SJSA1 (cell line): Measurements from ENCODE around the gene SLX4IP. TPM values are rescaled to one million over a fixed set of nuclear protein-coding genes. Genes with fewer than 3 reads are reported as not detected.

Experiments used
- DNase-seq, 2 experiments: peaks; one replicate each; pipeline ENCODE4 v3.0.0-alpha.2; 2015 to 2020; ENCODE audit warnings: low spot score in 2 of 2, low read depth in 1 of 2
- H3K27ac ChIP-seq: fragments of 250-450 bp; sonication (Bioruptor Pico); 2 replicates; pipeline ENCODE4 v1.5.1; 2020; ENCODE audit warnings: mild to moderate bottlenecking, moderate library complexity
- H3K27me3 ChIP-seq: fragments of 250-450 bp; sonication (Bioruptor Pico); replicated peaks from 2 replicates; pipeline ENCODE4 v1.5.1; 2020; ENCODE audit warnings: mild to moderate bottlenecking, moderate library complexity
- H3K36me3 ChIP-seq: fragments of 250-450 bp; sonication (Bioruptor Pico); 2 replicates; pipeline ENCODE4 v1.5.1; 2020; ENCODE audit warnings: mild to moderate bottlenecking
- H3K4me1 ChIP-seq: fragments of 250-450 bp; sonication (Bioruptor Pico); replicated peaks from 2 replicates; pipeline ENCODE4 v1.6.1; 2021; ENCODE audit warnings: mild to moderate bottlenecking
- H3K4me3 ChIP-seq: fragments of 250-450 bp; sonication (Bioruptor Pico); 2 replicates; pipeline ENCODE4 v1.5.1; 2020; ENCODE audit warnings: mild to moderate bottlenecking
- H3K9me3 ChIP-seq: fragments of 250-450 bp; sonication (Bioruptor Pico); replicated peaks from 2 replicates; pipeline ENCODE4 v1.5.1; 2020; ENCODE audit warnings: mild to moderate bottlenecking
- total RNA-seq: library from RNA; depleted of rRNA; stranded (reverse); fragments of >200 nt; shearing (Covaris generic); gene quantifications from 2 replicates; pipeline ENCODE4 v1.2.3, GENCODE V29; 2014

Gene SLX4IP
- total RNA-seq, 1 experiment from 2014 or later, result 5.9 TPM

- Histone ChIP-seq H3K36me3 (peaks cover 55% of the 10 kb centered on the region), H3K4me1 (peaks cover 35% of the 10 kb centered on the region), H3K27me3 (no peaks in the 10 kb centered on the region), H3K4me3 (no peak overlapping the region), H3K9me3 (no peaks in the 10 kb centered on the region), H3K27ac (no peak overlapping the region)
- no peak for DNase-seq
Measured at GRCh38 chr20:10637031-10637559, 202.0 kb downstream of the SLX4IP start.

DNA sequence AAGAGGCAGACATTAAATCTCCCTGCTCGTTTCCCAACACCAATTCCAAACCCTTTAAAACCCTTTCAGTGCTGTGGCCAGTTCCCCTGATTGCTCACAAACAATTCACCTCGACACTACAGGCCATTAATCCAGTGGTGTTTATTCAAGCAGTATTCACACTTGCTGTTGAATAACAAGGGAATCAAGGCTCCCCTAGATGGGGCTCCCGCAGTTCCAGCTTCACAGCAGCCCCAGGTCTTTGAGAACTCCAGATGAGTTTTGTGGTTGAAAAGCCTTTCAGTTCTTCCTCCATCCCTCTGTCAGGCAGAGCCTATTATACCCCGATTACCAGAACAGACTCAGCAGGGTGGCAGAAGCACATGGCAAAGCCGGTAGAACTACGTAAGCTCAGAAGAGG is 202.5 kb downstream of the SLX4IP start:
- Histone ChIP-seq H3K4me3 (no peak overlapping the region), H3K9me3 (no peaks in the 10 kb centered on the region), H3K36me3 (peaks cover 59% of the 10 kb centered on the region), H3K27me3 (no peaks in the 10 kb centered on the region), H3K4me1 (peaks cover 38% of the 10 kb centered on the region), H3K27ac (no peak overlapping the region)
- DNase-seq, result no peak

- Histone ChIP-seq H3K9me3 (no peaks in the 10 kb centered on the region), H3K27me3 (no peaks in the 10 kb centered on the region), H3K36me3 (peaks cover 76% of the 10 kb centered on the region), H3K27ac (no peak overlapping the region), H3K4me3 (no peak overlapping the region), H3K4me1 (peaks cover 45% of the 10 kb centered on the region)
- no peak for DNase-seq
Measured at GRCh38 chr20:10639077-10639736, 204.1 kb downstream of the SLX4IP start.

GRCh38 chr20:10639737-10640556 is 204.8 kb downstream of the SLX4IP start:
- H3K27ac ChIP-seq, result no peak overlapping the region
- H3K4me3 ChIP-seq, result no peak overlapping the region
- H3K9me3 ChIP-seq, result no peaks in the 10 kb centered on the region
- no peak for DNase-seq
- peaks cover 38% of the 10 kb centered on the region for H3K4me1 ChIP-seq
- no peaks in the 10 kb centered on the region for H3K27me3 ChIP-seq
- H3K36me3 ChIP-seq, result peaks cover 83% of the 10 kb centered on the region

GRCh38 chr20:10640897-10641296 is 205.8 kb downstream of the SLX4IP start:
- Histone ChIP-seq H3K4me1 (peaks cover 28% of the 10 kb centered on the region), H3K27me3 (no peaks in the 10 kb centered on the region), H3K36me3 (peaks cover 93% of the 10 kb centered on the region), H3K9me3 (no peaks in the 10 kb centered on the region), H3K4me3 (no peak overlapping the region), H3K27ac (no peak overlapping the region)
- DNase-seq, result no peak

GRCh38 chr20:10641467-10641866 is 206.4 kb downstream of the SLX4IP start:
- Histone ChIP-seq H3K4me3 (no peak overlapping the region), H3K9me3 (no peaks in the 10 kb centered on the region), H3K27ac (no peak overlapping the region), H3K4me1 (peaks cover 23% of the 10 kb centered on the region), H3K36me3 (peaks cover 98% of the 10 kb centered on the region), H3K27me3 (no peaks in the 10 kb centered on the region)
- DNase-seq, result no peak

DNA sequence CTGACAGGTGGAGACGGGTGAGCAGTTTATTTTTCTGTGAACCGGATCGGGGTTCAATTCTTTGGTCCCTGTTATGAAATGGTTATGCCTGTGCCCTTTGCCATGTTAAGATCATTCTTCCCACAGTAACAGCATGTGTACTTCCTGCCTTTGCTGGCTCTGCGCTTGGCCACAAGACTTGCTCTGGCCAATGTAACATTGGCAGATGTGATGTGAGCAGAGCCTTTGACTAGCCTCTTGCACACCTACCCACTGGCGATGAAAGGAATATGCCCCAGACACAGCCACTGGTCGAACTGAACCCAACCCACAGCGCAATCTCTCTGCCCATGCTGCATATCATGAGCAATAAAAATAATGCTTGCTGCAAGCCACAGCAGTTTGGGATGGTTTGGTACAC is 206.8 kb downstream of the SLX4IP start:
- peaks cover 100% of the 10 kb centered on the region for H3K36me3 ChIP-seq

DNA sequence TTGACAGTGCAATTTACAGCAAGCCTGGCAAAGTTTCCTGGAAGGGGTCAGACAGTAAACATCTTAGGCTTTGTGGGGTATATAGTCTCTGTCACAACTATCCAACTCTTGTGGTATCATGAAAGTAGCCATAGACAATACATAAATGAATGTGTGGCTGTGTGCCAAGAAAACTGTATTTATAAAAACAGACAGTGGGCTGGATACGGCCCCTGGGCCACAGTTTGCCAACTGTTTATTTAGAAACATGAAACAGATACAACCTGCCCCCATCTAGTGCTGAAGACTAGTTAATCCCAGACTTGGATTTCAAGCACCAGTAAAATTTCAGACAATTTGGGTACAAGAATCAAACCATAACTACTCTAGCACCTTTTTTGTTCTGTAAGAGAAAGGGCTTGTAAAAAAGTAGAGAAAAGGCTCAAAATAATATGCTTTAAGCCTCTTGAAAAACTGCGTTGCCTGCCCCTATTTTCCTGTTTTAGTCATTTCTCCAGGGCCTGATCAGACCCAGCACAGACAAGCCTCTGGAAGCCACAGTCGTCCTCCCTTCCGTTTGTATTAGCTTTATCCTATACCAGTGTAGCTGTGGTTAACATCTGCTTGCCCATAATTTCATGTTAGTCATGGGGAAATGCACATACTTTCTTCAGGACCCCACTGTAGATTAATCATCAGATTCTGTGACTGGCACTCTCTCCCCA is 207.9 kb downstream of the SLX4IP start:
- Histone ChIP-seq H3K27me3 (no peaks in the 10 kb centered on the region), H3K4me3 (no peak overlapping the region), H3K9me3 (no peaks in the 10 kb centered on the region), H3K4me1 (peaks cover 24% of the 10 kb centered on the region), H3K36me3 (peaks cover 100% of the 10 kb centered on the region), H3K27ac (no peak overlapping the region)
- DNase-seq, result no peak

More for the DNA sequence above, 206.8 kb downstream of the SLX4IP start:
- Histone ChIP-seq H3K4me3 (no peak overlapping the region), H3K27ac (no peak overlapping the region), H3K27me3 (no peaks in the 10 kb centered on the region), H3K4me1 (peaks cover 18% of the 10 kb centered on the region), H3K9me3 (no peaks in the 10 kb centered on the region)
- no peak for DNase-seq

DNA sequence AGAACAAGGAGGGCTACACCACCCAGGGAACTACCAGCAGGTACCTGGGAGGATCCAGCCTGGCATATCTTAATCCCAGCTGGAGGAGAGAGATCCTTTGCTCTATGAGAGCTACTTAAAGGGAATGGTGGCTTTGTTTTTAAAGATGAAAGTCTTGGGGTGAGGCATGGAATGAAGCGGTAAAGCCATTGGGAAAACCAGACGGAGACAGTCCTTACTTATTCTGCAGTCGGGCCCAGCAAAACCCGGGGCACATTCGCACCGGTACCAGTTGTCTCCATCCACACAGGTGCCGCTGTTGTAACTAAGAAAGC is 208.4 kb downstream of the SLX4IP start:
- no peak for DNase-seq
- Histone ChIP-seq H3K4me1 (peaks cover 30% of the 10 kb centered on the region), H3K27ac (no peak overlapping the region), H3K4me3 (no peak overlapping the region), H3K9me3 (no peaks in the 10 kb centered on the region), H3K36me3 (peaks cover 100% of the 10 kb centered on the region), H3K27me3 (no peaks in the 10 kb centered on the region)

- peaks cover 41% of the 10 kb centered on the region for H3K4me1 ChIP-seq
- H3K9me3 ChIP-seq, result no peaks in the 10 kb centered on the region
- no peak for DNase-seq
- H3K36me3 ChIP-seq, result peaks cover 98% of the 10 kb centered on the region
- H3K27ac ChIP-seq, result no peak overlapping the region
- no peak overlapping the region for H3K4me3 ChIP-seq
- no peaks in the 10 kb centered on the region for H3K27me3 ChIP-seq
Measured at GRCh38 chr20:10644458-10645204, 209.5 kb downstream of the SLX4IP start.

- Histone ChIP-seq H3K27me3 (no peaks in the 10 kb centered on the region), H3K27ac (no peak overlapping the region), H3K36me3 (peaks cover 98% of the 10 kb centered on the region), H3K4me1 (peaks cover 46% of the 10 kb centered on the region), H3K9me3 (no peaks in the 10 kb centered on the region), H3K4me3 (no peak overlapping the region)
- DNase-seq, result no peak
Measured at GRCh38 chr20:10645205-10645570, 210.1 kb downstream of the SLX4IP start.

GRCh38 chr20:10646006-10646405 is 210.9 kb downstream of the SLX4IP start:
- no peak for DNase-seq
- Histone ChIP-seq H3K36me3 (peaks cover 98% of the 10 kb centered on the region), H3K4me3 (no peak overlapping the region), H3K27me3 (no peaks in the 10 kb centered on the region), H3K9me3 (no peaks in the 10 kb centered on the region), H3K4me1 (peaks cover 52% of the 10 kb centered on the region), H3K27ac (no peak overlapping the region)

DNA sequence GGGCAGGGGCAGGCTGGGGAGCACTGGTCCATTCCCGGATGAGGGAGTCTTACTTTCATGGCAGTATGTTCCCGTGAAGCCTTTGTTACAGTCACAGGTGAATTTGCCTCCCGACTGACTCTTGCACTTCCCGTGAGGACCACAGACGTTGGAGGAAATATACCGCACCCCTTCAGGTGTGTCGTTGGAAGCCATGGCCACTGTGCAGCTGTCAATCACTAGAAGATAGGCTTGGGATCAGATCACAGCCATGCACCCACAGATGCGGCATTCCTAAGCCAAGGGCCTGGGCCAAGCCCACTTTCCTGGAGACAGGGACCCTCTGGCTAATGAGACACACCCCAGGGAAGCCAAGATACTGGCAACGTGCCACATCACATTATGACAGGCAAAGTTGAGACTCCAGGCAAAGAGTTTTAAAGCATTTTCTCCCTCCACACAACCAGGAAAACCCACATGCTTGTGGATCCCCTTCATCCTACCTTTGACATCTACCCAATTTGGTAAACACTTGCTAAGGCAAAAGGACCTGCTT is 211.8 kb downstream of the SLX4IP start:
- no peaks in the 10 kb centered on the region for H3K9me3 ChIP-seq
- no peak for DNase-seq
- no peak overlapping the region for H3K4me3 ChIP-seq
- H3K36me3 ChIP-seq, result peaks cover 98% of the 10 kb centered on the region
- H3K27me3 ChIP-seq, result no peaks in the 10 kb centered on the region
- H3K4me1 ChIP-seq, result peaks cover 62% of the 10 kb centered on the region
- H3K27ac ChIP-seq, result no peak overlapping the region
